Endothelial cell (in vitro differentiated cells): ENCODE results near the gene EME1. TPM values are rescaled to one million over a fixed set of nuclear protein-coding genes. Genes with fewer than 3 reads are reported as not detected.

Experiments used
- DNase-seq: peaks from one replicate; pipeline ENCODE4 v3.0.0; 2021; ENCODE audit warnings: low spot score
- H3K27ac Mint-ChIP-seq: one replicate; pipeline ENCODE4 v1.8.0; 2021; ENCODE audit warnings: mixed read lengths, inconsistent platforms; ENCODE audit not compliant: unreplicated experiment
- H3K27me3 Mint-ChIP-seq: one replicate; pipeline ENCODE4 v1.8.0; 2021; ENCODE audit warnings: mild to moderate bottlenecking, moderate library complexity, mixed read lengths, inconsistent platforms; ENCODE audit not compliant: unreplicated experiment
- H3K36me3 Mint-ChIP-seq: one replicate; pipeline ENCODE4 v1.8.0; 2021; ENCODE audit warnings: mild to moderate bottlenecking, low read depth, mixed read lengths, inconsistent platforms; ENCODE audit not compliant: unreplicated experiment
- H3K4me1 Mint-ChIP-seq: one replicate; pipeline ENCODE4 v1.8.0; 2021; ENCODE audit warnings: mild to moderate bottlenecking, mixed read lengths, inconsistent platforms; ENCODE audit not compliant: unreplicated experiment
- H3K4me3 Mint-ChIP-seq: one replicate; pipeline ENCODE4 v1.8.0; 2021; ENCODE audit warnings: mild to moderate bottlenecking, mixed read lengths, inconsistent platforms; ENCODE audit not compliant: unreplicated experiment
- H3K9me3 Mint-ChIP-seq: one replicate; pipeline ENCODE4 v1.8.0; 2021; ENCODE audit warnings: mixed read lengths, inconsistent platforms; ENCODE audit not compliant: unreplicated experiment
- total RNA-seq: library from RNA; stranded (reverse); fragmentation: NEBNext Ultra II Directional; extraction: Animal tissue kit (Norgen Biotek cat#: 25700); gene quantifications from one replicate; pipeline ENCODE4 v1.2.1, GENCODE V29; 2021; ENCODE audit not compliant: unreplicated experiment
- TF ChIP-seq, protein P1 (sequence below): fragments of 200-600 bp; sonication (generic); IDR thresholded peaks from one replicate; pipeline ENCODE4 v1.5.0; 2021; ENCODE audit warnings: antibody characterized with exemption; ENCODE audit not compliant: unreplicated experiment

EME1 gene
- total RNA-seq, 1 donor from 2014 or later: 6.1 TPM

- TF ChIP-seq, protein P1, sequence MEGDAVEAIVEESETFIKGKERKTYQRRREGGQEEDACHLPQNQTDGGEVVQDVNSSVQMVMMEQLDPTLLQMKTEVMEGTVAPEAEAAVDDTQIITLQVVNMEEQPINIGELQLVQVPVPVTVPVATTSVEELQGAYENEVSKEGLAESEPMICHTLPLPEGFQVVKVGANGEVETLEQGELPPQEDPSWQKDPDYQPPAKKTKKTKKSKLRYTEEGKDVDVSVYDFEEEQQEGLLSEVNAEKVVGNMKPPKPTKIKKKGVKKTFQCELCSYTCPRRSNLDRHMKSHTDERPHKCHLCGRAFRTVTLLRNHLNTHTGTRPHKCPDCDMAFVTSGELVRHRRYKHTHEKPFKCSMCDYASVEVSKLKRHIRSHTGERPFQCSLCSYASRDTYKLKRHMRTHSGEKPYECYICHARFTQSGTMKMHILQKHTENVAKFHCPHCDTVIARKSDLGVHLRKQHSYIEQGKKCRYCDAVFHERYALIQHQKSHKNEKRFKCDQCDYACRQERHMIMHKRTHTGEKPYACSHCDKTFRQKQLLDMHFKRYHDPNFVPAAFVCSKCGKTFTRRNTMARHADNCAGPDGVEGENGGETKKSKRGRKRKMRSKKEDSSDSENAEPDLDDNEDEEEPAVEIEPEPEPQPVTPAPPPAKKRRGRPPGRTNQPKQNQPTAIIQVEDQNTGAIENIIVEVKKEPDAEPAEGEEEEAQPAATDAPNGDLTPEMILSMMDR: no peak
- no peak overlapping the region for H3K27ac Mint-ChIP-seq
- H3K27me3 Mint-ChIP-seq: peaks cover 16% of the 10 kb centered on the region
- H3K9me3 Mint-ChIP-seq: no peaks in the 10 kb centered on the region
- peaks cover 25% of the 10 kb centered on the region for H3K4me1 Mint-ChIP-seq
- peaks cover 7% of the 10 kb centered on the region for H3K36me3 Mint-ChIP-seq
- DNase-seq: peak; percentile 40
- peak overlapping the region; percentile 94 for H3K4me3 Mint-ChIP-seq
Measured at GRCh38 chr17:50346313-50347116, 26.5 kb upstream of the EME1 start.

DNA sequence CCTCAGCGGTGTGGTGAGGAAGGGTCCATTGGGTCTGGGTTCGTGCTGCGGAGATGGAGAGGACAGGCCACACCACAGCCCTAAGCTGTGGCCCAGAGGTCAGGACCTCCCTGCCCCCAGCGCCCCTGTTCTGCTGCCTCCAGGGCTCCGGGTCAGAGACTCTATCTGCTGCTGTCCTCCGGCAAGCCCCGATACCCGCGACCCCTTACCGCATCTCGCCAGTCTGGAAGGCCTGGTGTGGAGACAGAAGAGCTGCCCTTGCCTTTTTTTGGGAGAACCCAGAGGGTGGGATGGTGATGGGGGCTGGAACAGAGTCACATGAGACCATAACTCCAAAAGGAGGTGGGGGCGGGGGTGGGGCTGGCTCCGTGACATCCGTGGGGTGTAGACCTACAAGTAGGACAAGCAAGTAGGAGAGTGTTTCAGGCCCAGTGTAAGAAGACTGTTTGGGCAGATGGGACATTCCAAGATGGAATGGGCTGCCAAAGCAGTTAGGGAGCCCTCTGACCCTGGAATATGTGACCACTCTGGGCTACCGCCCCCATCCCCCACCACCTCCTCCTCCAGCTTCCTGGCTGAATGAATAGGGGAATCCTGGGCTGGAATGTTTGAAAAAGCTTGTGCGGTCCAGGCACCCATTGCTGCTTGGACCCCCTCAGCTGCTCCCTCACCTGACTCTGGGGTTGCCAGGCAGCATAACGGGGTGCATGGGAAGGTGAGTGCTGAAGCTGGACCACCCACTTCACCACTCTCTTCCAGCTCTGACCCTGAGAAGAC lies 25.7 kb upstream of the EME1 start:
- Mint-ChIP-seq H3K27me3 (peaks cover 16% of the 10 kb centered on the region), H3K27ac (peak overlapping the region; percentile 83), H3K36me3 (peaks cover 13% of the 10 kb centered on the region), H3K4me1 (peaks cover 29% of the 10 kb centered on the region), H3K9me3 (no peaks in the 10 kb centered on the region), H3K4me3 (peak overlapping the region; percentile 94)
- no peak for DNase-seq
- TF ChIP-seq, protein P1: no peak

- Mint-ChIP-seq H3K27ac (peak overlapping the region; percentile 83), H3K4me3 (peak overlapping the region; percentile 94), H3K27me3 (peaks cover 16% of the 10 kb centered on the region), H3K4me1 (peaks cover 29% of the 10 kb centered on the region), H3K36me3 (peaks cover 14% of the 10 kb centered on the region), H3K9me3 (no peaks in the 10 kb centered on the region)
- TF ChIP-seq, protein P1: no peak
- DNase-seq: no peak
Measured at GRCh38 chr17:50347894-50348291, 25.1 kb upstream of the EME1 start.

GRCh38 chr17:50348522-50349242 lies 24.3 kb upstream of the EME1 start:
- no peak for DNase-seq
- H3K4me1 Mint-ChIP-seq: peaks cover 29% of the 10 kb centered on the region
- H3K4me3 Mint-ChIP-seq: peak overlapping the region; percentile 39
- TF ChIP-seq, protein P1: no peak
- no peaks in the 10 kb centered on the region for H3K9me3 Mint-ChIP-seq
- H3K27ac Mint-ChIP-seq: no peak overlapping the region
- peaks cover 20% of the 10 kb centered on the region for H3K36me3 Mint-ChIP-seq
- H3K27me3 Mint-ChIP-seq: peaks cover 16% of the 10 kb centered on the region
